ENCODE measurements around the gene ARSJ.
"Not testable (repeated sequence)": the region's sequence is repeated elsewhere in the genome, so short reads cannot be mapped to it uniquely, and the experiment has no call there.

The ARSJ gene

GRCh38 chr4:114005569-114006442 lies 26.4 kb upstream of the ARSJ start:
- Histone ChIP-seq H3K9me3 (ENCODE audit: control insufficient read depth, low read length) (no peaks in the 10 kb centered on the region), H3K23ac (ENCODE audit: low read length in 2 of 2) (no peak overlapping the region), H2BK120ac (ENCODE audit: low read depth, low read length) (no peak overlapping the region), H2BK12ac (ENCODE audit: low read length in 2 of 2) (no peak overlapping the region), H2BK15ac (ENCODE audit: low read depth, poor library complexity, severe bottlenecking) (no peak overlapping the region), H3K4me2 (ENCODE audit: low read length, poor library complexity, severe bottlenecking) (no peak overlapping the region), H4K91ac (ENCODE audit: low read length) (no peak overlapping the region), H2BK5ac (ENCODE audit: low read depth, low read length, poor library complexity, severe bottlenecking) (no peak overlapping the region), H4K8ac (ENCODE audit: low read length) (no peak overlapping the region), H3K4me3 (ENCODE audit: insufficient read depth in 1 of 2, low read depth in 1 of 2, low read length in 2 of 2) (no peak overlapping the region), H3K9ac (ENCODE audit: low read length) (no peak overlapping the region), H3K27ac (ENCODE audit: low read length, poor library complexity, severe bottlenecking) (peak overlapping the region; percentile 65), H3K14ac (ENCODE audit: low read length in 2 of 2) (no peak overlapping the region), H2AFZ (ENCODE audit: low read depth, low read length) (no peak overlapping the region), H3K79me1 (replicated peaks; ENCODE audit: low read length, poor library complexity, severe bottlenecking) (no peaks in the 10 kb centered on the region), H3K36me3 (ENCODE audit: control insufficient read depth in 1 of 2, insufficient read depth in 2 of 2, low read depth in 1 of 2, low read length in 2 of 2) (no peaks in the 10 kb centered on the region), H2AK5ac (ENCODE audit: low read length, severe bottlenecking) (no peak overlapping the region), H3K27me3 (ENCODE audit: control insufficient read depth in 1 of 2, insufficient read depth in 1 of 2, low read length in 2 of 2) (no peaks in the 10 kb centered on the region), H3K4me1 (ENCODE audit: control insufficient read depth, insufficient read depth, low read depth, low read length) (no peaks in the 10 kb centered on the region), H3K4ac (ENCODE audit: low read depth in 1 of 2, low read length in 2 of 2) (no peak overlapping the region), H3K18ac (ENCODE audit: low read depth in 1 of 2, low read length in 2 of 2) (no peak overlapping the region)
- DNase-seq = no peak
- WGBS = 79% methylated on average over 2 of the region's 4 CpGs

- H2BK5ac ChIP-seq (ENCODE audit: low read depth, low read length, poor library complexity, severe bottlenecking); H3K14ac ChIP-seq (ENCODE audit: low read length in 2 of 2); DNase-seq; H3K27me3 ChIP-seq (ENCODE audit: control insufficient read depth in 1 of 2, insufficient read depth in 1 of 2, low read length in 2 of 2); H2AK5ac ChIP-seq (ENCODE audit: low read length, severe bottlenecking); H3K4me2 ChIP-seq (ENCODE audit: low read length, poor library complexity, severe bottlenecking); H3K79me1 ChIP-seq (replicated peaks; ENCODE audit: low read length, poor library complexity, severe bottlenecking); H2BK15ac ChIP-seq (ENCODE audit: low read depth, poor library complexity, severe bottlenecking); H3K4ac ChIP-seq (ENCODE audit: low read depth in 1 of 2, low read length in 2 of 2); H4K91ac ChIP-seq (ENCODE audit: low read length); H4K8ac ChIP-seq (ENCODE audit: low read length); H3K23ac ChIP-seq (ENCODE audit: low read length in 2 of 2); H3K27ac ChIP-seq (ENCODE audit: low read length, poor library complexity, severe bottlenecking); H3K4me1 ChIP-seq (ENCODE audit: control insufficient read depth, insufficient read depth, low read depth, low read length); H2BK12ac ChIP-seq (ENCODE audit: low read length in 2 of 2); H3K4me3 ChIP-seq (ENCODE audit: insufficient read depth in 1 of 2, low read depth in 1 of 2, low read length in 2 of 2); H3K36me3 ChIP-seq (ENCODE audit: control insufficient read depth in 1 of 2, insufficient read depth in 2 of 2, low read depth in 1 of 2, low read length in 2 of 2); H2AFZ ChIP-seq (ENCODE audit: low read depth, low read length); H3K18ac ChIP-seq (ENCODE audit: low read depth in 1 of 2, low read length in 2 of 2); H3K9me3 ChIP-seq (ENCODE audit: control insufficient read depth, low read length); H2BK120ac ChIP-seq (ENCODE audit: low read depth, low read length); H3K9ac ChIP-seq (ENCODE audit: low read length): not testable (repeated sequence)
- 93% methylated on average over 20 of the region's 20 CpGs for WGBS
These were observed 25.2 kb upstream of the ARSJ start for GRCh38 chr4:114004483-114005226.

DNA sequence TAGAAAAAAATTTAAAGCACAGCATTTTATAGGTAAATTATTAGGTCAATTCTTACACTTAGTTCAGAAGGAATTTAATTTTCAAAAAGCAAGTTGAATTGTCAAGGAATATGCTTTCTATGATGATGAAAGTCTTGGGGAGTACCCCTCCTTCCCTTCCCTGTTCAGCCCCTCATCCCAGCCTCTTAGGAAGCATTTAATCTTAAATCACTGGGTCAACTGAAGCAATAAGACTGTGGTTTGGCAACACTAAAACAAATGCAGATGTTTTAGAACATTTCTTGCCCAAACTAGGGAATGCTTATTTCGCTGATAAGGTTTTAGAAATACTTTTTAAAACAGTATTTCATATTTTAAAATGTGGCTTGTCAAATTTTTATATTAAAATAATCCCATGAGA lies 19.1 kb upstream of the ARSJ start:
- Histone ChIP-seq H3K27me3 (ENCODE audit: control insufficient read depth in 1 of 2, insufficient read depth in 1 of 2, low read length in 2 of 2) (no peaks in the 10 kb centered on the region), H3K18ac (ENCODE audit: low read depth in 1 of 2, low read length in 2 of 2) (no peak overlapping the region), H3K4me2 (ENCODE audit: low read length, poor library complexity, severe bottlenecking) (no peak overlapping the region), H2AK5ac (ENCODE audit: low read length, severe bottlenecking) (no peak overlapping the region), H2BK120ac (ENCODE audit: low read depth, low read length) (no peak overlapping the region), H3K27ac (ENCODE audit: low read length, poor library complexity, severe bottlenecking) (no peak overlapping the region), H4K8ac (ENCODE audit: low read length) (no peak overlapping the region), H3K36me3 (ENCODE audit: control insufficient read depth in 1 of 2, insufficient read depth in 2 of 2, low read depth in 1 of 2, low read length in 2 of 2) (no peaks in the 10 kb centered on the region), H3K23ac (ENCODE audit: low read length in 2 of 2) (no peak overlapping the region), H3K79me1 (replicated peaks; ENCODE audit: low read length, poor library complexity, severe bottlenecking) (no peaks in the 10 kb centered on the region), H2BK5ac (ENCODE audit: low read depth, low read length, poor library complexity, severe bottlenecking) (no peak overlapping the region), H2BK15ac (ENCODE audit: low read depth, poor library complexity, severe bottlenecking) (no peak overlapping the region), H2AFZ (ENCODE audit: low read depth, low read length) (no peak overlapping the region), H3K4me1 (ENCODE audit: control insufficient read depth, insufficient read depth, low read depth, low read length) (peaks cover 5% of the 10 kb centered on the region), H3K14ac (ENCODE audit: low read length in 2 of 2) (no peak overlapping the region), H2BK12ac (ENCODE audit: low read length in 2 of 2) (no peak overlapping the region), H3K4me3 (ENCODE audit: insufficient read depth in 1 of 2, low read depth in 1 of 2, low read length in 2 of 2) (no peak overlapping the region), H3K9ac (ENCODE audit: low read length) (no peak overlapping the region), H3K4ac (ENCODE audit: low read depth in 1 of 2, low read length in 2 of 2) (no peak overlapping the region), H4K91ac (ENCODE audit: low read length) (no peak overlapping the region), H3K9me3 (ENCODE audit: control insufficient read depth, low read length) (no peaks in the 10 kb centered on the region)
- DNase-seq = no peak
- no CpG with 5 or more reads among the region's 1 CpG for WGBS

DNA sequence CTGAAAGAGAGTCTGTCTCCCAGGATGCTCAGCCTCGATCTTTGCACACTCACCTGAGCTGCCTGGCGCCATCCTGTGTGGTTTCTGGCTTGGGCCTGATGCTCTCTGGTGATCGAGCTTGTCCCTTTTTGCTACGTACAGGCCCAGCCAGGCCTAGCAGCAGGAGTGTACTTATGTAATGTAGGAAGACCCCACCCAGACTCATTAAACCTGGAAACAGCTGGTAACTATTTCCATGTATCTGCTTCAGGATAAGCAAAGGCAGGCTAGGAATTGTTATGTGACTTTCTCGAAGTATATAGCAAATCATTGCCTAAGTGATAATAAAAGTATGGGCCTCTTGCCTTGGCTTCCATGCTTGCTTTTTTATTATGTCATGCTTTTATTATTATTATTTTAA lies 18.6 kb upstream of the ARSJ start:
- Histone ChIP-seq H3K4ac (ENCODE audit: low read depth in 1 of 2, low read length in 2 of 2) (no peak overlapping the region), H4K91ac (ENCODE audit: low read length) (no peak overlapping the region), H3K4me3 (ENCODE audit: insufficient read depth in 1 of 2, low read depth in 1 of 2, low read length in 2 of 2) (no peak overlapping the region)

More for the DNA sequence above, 18.6 kb upstream of the ARSJ start:
- Histone ChIP-seq H2BK120ac (ENCODE audit: low read depth, low read length) (no peak overlapping the region), H3K27ac (ENCODE audit: low read length, poor library complexity, severe bottlenecking) (no peak overlapping the region), H3K23ac (ENCODE audit: low read length in 2 of 2) (no peak overlapping the region), H2BK5ac (ENCODE audit: low read depth, low read length, poor library complexity, severe bottlenecking) (no peak overlapping the region), H3K14ac (ENCODE audit: low read length in 2 of 2) (no peak overlapping the region), H2BK12ac (ENCODE audit: low read length in 2 of 2) (no peak overlapping the region), H3K9me3 (ENCODE audit: control insufficient read depth, low read length) (no peaks in the 10 kb centered on the region), H3K4me1 (ENCODE audit: control insufficient read depth, insufficient read depth, low read depth, low read length) (peaks cover 5% of the 10 kb centered on the region), H3K4me2 (ENCODE audit: low read length, poor library complexity, severe bottlenecking) (no peak overlapping the region), H4K8ac (ENCODE audit: low read length) (no peak overlapping the region), H3K9ac (ENCODE audit: low read length) (no peak overlapping the region), H2BK15ac (ENCODE audit: low read depth, poor library complexity, severe bottlenecking) (no peak overlapping the region), H3K27me3 (ENCODE audit: control insufficient read depth in 1 of 2, insufficient read depth in 1 of 2, low read length in 2 of 2) (no peaks in the 10 kb centered on the region), H3K36me3 (ENCODE audit: control insufficient read depth in 1 of 2, insufficient read depth in 2 of 2, low read depth in 1 of 2, low read length in 2 of 2) (no peaks in the 10 kb centered on the region), H2AFZ (ENCODE audit: low read depth, low read length) (no peak overlapping the region), H2AK5ac (ENCODE audit: low read length, severe bottlenecking) (no peak overlapping the region), H3K79me1 (replicated peaks; ENCODE audit: low read length, poor library complexity, severe bottlenecking) (no peaks in the 10 kb centered on the region), H3K18ac (ENCODE audit: low read depth in 1 of 2, low read length in 2 of 2) (no peak overlapping the region)
- WGBS = 95% methylated on average over 5 of the region's 5 CpGs
- no peak for DNase-seq
